Karpas-422 (cell line): ENCODE results near the gene FANCM. TPM values are rescaled to one million over a fixed set of nuclear protein-coding genes. Genes with fewer than 3 reads are reported as not detected.
A peak's percentile ranks its signal among the peaks of the same experiment; 100 is the strongest.

Experiments used
- DNase-seq: peaks from one replicate; pipeline ENCODE4 v3.0.0-alpha.2; 2015
- H2AFZ ChIP-seq: fragments of 200-600 bp; sonication (generic); 2 replicates; pipeline ENCODE4 v1.6.1; 2014; ENCODE audit warnings: antibody characterized with exemption, low read length, mixed read lengths
- H3K27ac ChIP-seq: fragments of 200-600 bp; sonication (generic); 2 replicates; pipeline ENCODE4 v1.5.1; 2014; ENCODE audit warnings: mild to moderate bottlenecking, low read length, moderate library complexity
- H3K27me3 ChIP-seq: fragments of 200-600 bp; sonication (generic); 2 replicates; pipeline ENCODE4 v1.6.1; 2014; ENCODE audit warnings: low read length, mixed read lengths
- H3K36me3 ChIP-seq: fragments of 200-600 bp; sonication (generic); 2 replicates; pipeline ENCODE4 v1.6.1; 2014; ENCODE audit warnings: low read length, mixed read lengths; ENCODE audit not compliant: insufficient read depth
- H3K4me1 ChIP-seq: fragments of 200-600 bp; sonication (generic); 2 replicates; pipeline ENCODE4 v1.6.1; 2014; ENCODE audit warnings: mild to moderate bottlenecking, low read length, mixed read lengths
- H3K4me2 ChIP-seq: fragments of 200-600 bp; sonication (generic); 2 replicates; pipeline ENCODE4 v1.6.1; 2014; ENCODE audit warnings: low read length, low read depth, mild to moderate bottlenecking; ENCODE audit not compliant: poor library complexity, severe bottlenecking
- H3K4me3 ChIP-seq: fragments of 200-600 bp; sonication (generic); 2 replicates; pipeline ENCODE4 v1.5.1; 2014; ENCODE audit warnings: mild to moderate bottlenecking, antibody characterized with exemption, low read length, mixed read lengths
- H3K79me2 ChIP-seq: fragments of 200-600 bp; sonication (generic); 2 replicates; pipeline ENCODE4 v1.6.1; 2014; ENCODE audit warnings: mild to moderate bottlenecking, low read length, mixed read lengths
- H3K9ac ChIP-seq: fragments of 200-600 bp; sonication (generic); 2 replicates; pipeline ENCODE4 v1.6.0; 2014; ENCODE audit warnings: low read length
- H3K9me2 ChIP-seq: fragments of 200-600 bp; sonication (generic), shearing (Covaris generic); replicated peaks from 2 replicates; pipeline ENCODE4 v1.6.0; 2014; ENCODE audit warnings: mild to moderate bottlenecking, low read length, moderate library complexity; ENCODE audit not compliant: insufficient read depth
- H3K9me3 ChIP-seq: fragments of 300-700, 200-600 bp; sonication (generic); 2 replicates; pipeline ENCODE4 v1.6.1; 2014; ENCODE audit warnings: low read length, mixed read lengths
- H4K20me1 ChIP-seq: fragments of 200-600 bp; sonication (generic); 2 replicates; pipeline ENCODE4 v1.6.1; 2014; ENCODE audit warnings: mild to moderate bottlenecking, antibody characterized with exemption, low read length, low read depth; ENCODE audit not compliant: insufficient read depth
- small RNA-seq: library from RNA; depleted of rRNA; stranded (forward); fragments of <200 nt; gene quantifications from one replicate; pipeline ENCODE3, GENCODE V24; 2014
- total RNA-seq: library from RNA; depleted of rRNA; stranded (reverse); fragments of >200 nt; shearing (Covaris generic); gene quantifications from 2 replicates; pipeline ENCODE4 v1.2.3, GENCODE V29; 2014; ENCODE audit warnings: low replicate concordance; rRNA removed

Gene FANCM
- total RNA-seq, 1 experiment from 2014 or later = 32.2 TPM

- H3K9ac ChIP-seq = peak overlapping the region; percentile 6; the same call in 1 of the 2 replicates
- H3K27me3 ChIP-seq = no peaks in the 10 kb centered on the region
- H4K20me1 ChIP-seq = peaks cover 32% of the 10 kb centered on the region
- no peaks in the 10 kb centered on the region for H3K9me2 ChIP-seq
- H3K4me2 ChIP-seq = peak overlapping the region; percentile 98
- peaks cover 36% of the 10 kb centered on the region for H3K4me1 ChIP-seq
- no peak overlapping the region for H2AFZ ChIP-seq
- H3K36me3 ChIP-seq = peaks cover 44% of the 10 kb centered on the region
- peaks cover 79% of the 10 kb centered on the region for H3K79me2 ChIP-seq
- peak overlapping the region; percentile 92; the same call in 1 of the 2 replicates for H3K4me3 ChIP-seq
- H3K9me3 ChIP-seq = no peaks in the 10 kb centered on the region
- peak; percentile 54 for DNase-seq
- H3K27ac ChIP-seq = no peak overlapping the region
These were observed 114.3 kb downstream of the FANCM start for GRCh38 chr14:45249856-45250575.

Small RNA genes lying within 50 kb of the gene (small RNA-seq; reads per million reads assigned to genes)
- gene RF00151 = 0.40 reads per million, percentile 3 among the genes with 10 or more reads in this experiment
- gene SNORD127 = 1,730 reads per million, percentile 100 among the genes with 10 or more reads in this experiment

Other genes with a start within 250 kb of the FANCM start
- gene KLHL28, start 174.0 kb upstream of the FANCM start, total RNA-seq = 12.8 and 31.4 TPM in 2 replicates
- gene TOGARAM1, start 173.7 kb upstream of the FANCM start, total RNA-seq = 21.5 and 34.2 TPM in 2 replicates
- 69.6 and 142 TPM in 2 replicates for gene PRPF39, start 51.8 kb upstream of the FANCM start, total RNA-seq
- 63.2 and 89.8 TPM in 2 replicates for gene FKBP3, start 1.4 kb upstream of the FANCM start, total RNA-seq
- 93.3 and 147 TPM in 2 replicates for gene MIS18BP1, start 117.3 kb downstream of the FANCM start, total RNA-seq